Panc1 (cell line): ENCODE results near the gene B4GALNT4. TPM values are rescaled to one million over a fixed set of nuclear protein-coding genes. Genes with fewer than 3 reads are reported as not detected.

Experiments
- ATAC-seq: fragments of 200-7000 bp; cut with Tn5 transposase; 2 replicates; pipeline ENCODE4 v1.9.1; 2020; ENCODE audit warnings: mild to moderate bottlenecking, moderate library complexity
- BruUV-seq: library from RNA; stranded (reverse); fragments of 400-500 nt; replicated peaks from 2 replicates; lab custom pipeline; 2021; lab: Mats Ljungman, UMichigan
- CTCF ChIA-PET: fragments of 300-600 bp; sonication (Branson Sonifier 250); formaldehyde crosslinking; loops from one replicate; lab custom pipeline; 2022; ENCODE audit warnings: antibody characterized with exemption; lab: Charles Lee
- POLR2A ChIA-PET: fragments of 300-600 bp; sonication (Branson Sonifier 250); formaldehyde crosslinking; loops from one replicate; lab custom pipeline; 2022; ENCODE audit warnings: antibody characterized with exemption; lab: Charles Lee
- DNase-seq: peaks from one replicate; pipeline ENCODE4 v3.0.0-alpha.2; 2010; ENCODE audit warnings: low read depth, low spot score
- H3K27ac ChIP-seq: 2 replicates; pipeline ENCODE4 v1.5.1; 2011; ENCODE audit warnings: mild to moderate bottlenecking, low read length, inconsistent platforms
- H3K27me3 ChIP-seq: fragments of 200-500 bp; sonication (Bioruptor generic); 2 replicates; pipeline ENCODE4 v1.6.0; 2014; ENCODE audit warnings: low read length, inconsistent platforms; ENCODE audit not compliant: control insufficient read depth, insufficient read depth
- H3K36me3 ChIP-seq: fragments of 200-500 bp; sonication (Bioruptor generic); 2 replicates; pipeline ENCODE4 v1.5.1; 2014; ENCODE audit warnings: inconsistent platforms, mild to moderate bottlenecking, low read length, moderate library complexity; ENCODE audit not compliant: control insufficient read depth, insufficient read depth
- H3K4me1 ChIP-seq: 2 replicates; pipeline ENCODE4 v1.5.1; 2011; ENCODE audit warnings: inconsistent platforms, mild to moderate bottlenecking, low read length, moderate library complexity; ENCODE audit not compliant: control insufficient read depth, insufficient read depth
- H3K4me3 ChIP-seq, 2 experiments: 2 replicates each; pipeline ENCODE4 v1.5.1; 2011 to 2012; ENCODE audit warnings: low read depth in 2 of 2, low read length in 2 of 2, mild to moderate bottlenecking in 2 of 2, inconsistent platforms in 1 of 2, moderate library complexity in 1 of 2
- H3K9me3 ChIP-seq: fragments of 200-500 bp; sonication (Bioruptor generic); 2 replicates; pipeline ENCODE4 v1.5.1; 2014; ENCODE audit warnings: low read depth, mild to moderate bottlenecking, inconsistent platforms, low read length, moderate library complexity; ENCODE audit not compliant: control insufficient read depth, insufficient read depth
- POLR2AphosphoS5 ChIP-seq: IDR thresholded peaks from 2 replicates; pipeline ENCODE4 v1.6.1; 2012; ENCODE audit warnings: mild to moderate bottlenecking, low read depth, low read length, moderate library complexity
- SIN3A ChIP-seq: IDR thresholded peaks from 2 replicates; pipeline ENCODE4 v1.6.1; 2012; ENCODE audit warnings: low read depth, mild to moderate bottlenecking, low read length, moderate library complexity, borderline replicate concordance; ENCODE audit not compliant: insufficient read depth
- TCF7L2 ChIP-seq: IDR thresholded peaks from 2 replicates; pipeline ENCODE4 v1.6.1; 2011; ENCODE audit warnings: mild to moderate bottlenecking, low read depth, low read length, inconsistent platforms
- in situ Hi-C: cut with HindIII; loops from 2 replicates; pipeline ENCODE4 v1.10.0; 2016; ENCODE audit warnings: low sequenced_read_pairs, low pct_unique_long_range_greater_than_20kb
- intact Hi-C: fragments of 100-400 bp; cut with micrococcal nuclease; formaldehyde crosslinking; loops from one replicate; pipeline ENCODE4 v1.10.0; 2022; ENCODE audit not compliant: unreplicated experiment
- total RNA-seq: library from RNA; stranded (reverse); gene quantifications from one replicate; pipeline ENCODE4 v1.2.1, GENCODE V29; 2021; ENCODE audit not compliant: unreplicated experiment
- TF ChIP-seq, protein P1 (sequence below): fragments of 450-650 bp; IDR thresholded peaks from 2 replicates; pipeline ENCODE4 v1.5.1; 2017; ENCODE audit warnings: mild to moderate bottlenecking
- TF ChIP-seq, protein P2 (sequence below), 2 experiments: IDR thresholded peaks; 2 replicates each; pipeline ENCODE4 v1.6.1; 2011 to 2012; ENCODE audit warnings: low read depth in 2 of 2, control low read depth in 1 of 2, low read length in 1 of 2, mild to moderate bottlenecking in 1 of 2, moderate library complexity in 1 of 2; ENCODE audit not compliant: insufficient read depth in 1 of 2

B4GALNT4 gene
- total RNA-seq, 1 experiment from 2014 or later: 122 TPM

DNA sequence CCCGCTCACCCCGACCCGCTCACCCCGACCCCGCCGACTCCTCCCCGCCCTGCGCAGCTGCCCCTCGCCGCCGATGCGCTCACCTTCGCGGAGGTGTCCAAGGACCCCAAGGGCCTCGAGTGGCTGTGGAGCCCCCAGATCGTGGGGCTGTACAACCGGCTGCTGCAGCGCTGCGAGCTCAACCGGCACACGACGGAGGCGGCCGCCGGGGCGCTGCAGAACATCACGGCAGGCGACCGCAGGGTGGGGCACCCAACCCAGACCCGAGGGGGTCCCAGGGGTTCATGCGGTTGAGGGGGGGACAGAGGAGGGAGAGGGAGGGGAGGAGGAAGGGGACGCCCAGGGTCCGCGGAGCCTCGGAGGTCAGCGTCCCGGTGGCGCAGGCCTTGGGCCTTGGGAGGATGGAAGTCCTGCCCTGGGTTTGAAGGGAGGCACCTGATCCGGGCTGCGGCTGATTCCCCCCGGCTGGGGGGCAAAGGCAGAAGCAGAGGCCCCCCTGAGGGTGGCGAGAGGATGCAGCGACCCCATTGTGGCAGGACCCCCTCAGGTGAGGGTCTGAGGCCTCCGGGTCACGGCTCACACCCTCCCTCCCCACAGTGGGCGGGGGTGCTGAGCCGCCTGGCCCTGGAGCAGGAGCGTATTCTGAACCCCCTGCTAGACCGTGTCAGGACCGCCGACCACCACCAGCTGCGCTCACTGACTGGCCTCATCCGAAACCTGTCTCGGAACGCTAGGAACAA is 33.9 kb downstream of the B4GALNT4 start:
- peaks cover 15% of the 10 kb centered on the region for H3K4me1 ChIP-seq
- ChIA-PET CTCF (no interaction called here), POLR2A (no interaction called here)
- H3K36me3 ChIP-seq: no peaks in the 10 kb centered on the region
- no peak overlapping the region for H3K27ac ChIP-seq
- no TSS peak for BruUV-seq
- no peaks in the 10 kb centered on the region for H3K27me3 ChIP-seq
- TF ChIP-seq SIN3A (no peak), POLR2AphosphoS5 (no peak), TCF7L2 (no peak)
- TF ChIP-seq, protein P1, sequence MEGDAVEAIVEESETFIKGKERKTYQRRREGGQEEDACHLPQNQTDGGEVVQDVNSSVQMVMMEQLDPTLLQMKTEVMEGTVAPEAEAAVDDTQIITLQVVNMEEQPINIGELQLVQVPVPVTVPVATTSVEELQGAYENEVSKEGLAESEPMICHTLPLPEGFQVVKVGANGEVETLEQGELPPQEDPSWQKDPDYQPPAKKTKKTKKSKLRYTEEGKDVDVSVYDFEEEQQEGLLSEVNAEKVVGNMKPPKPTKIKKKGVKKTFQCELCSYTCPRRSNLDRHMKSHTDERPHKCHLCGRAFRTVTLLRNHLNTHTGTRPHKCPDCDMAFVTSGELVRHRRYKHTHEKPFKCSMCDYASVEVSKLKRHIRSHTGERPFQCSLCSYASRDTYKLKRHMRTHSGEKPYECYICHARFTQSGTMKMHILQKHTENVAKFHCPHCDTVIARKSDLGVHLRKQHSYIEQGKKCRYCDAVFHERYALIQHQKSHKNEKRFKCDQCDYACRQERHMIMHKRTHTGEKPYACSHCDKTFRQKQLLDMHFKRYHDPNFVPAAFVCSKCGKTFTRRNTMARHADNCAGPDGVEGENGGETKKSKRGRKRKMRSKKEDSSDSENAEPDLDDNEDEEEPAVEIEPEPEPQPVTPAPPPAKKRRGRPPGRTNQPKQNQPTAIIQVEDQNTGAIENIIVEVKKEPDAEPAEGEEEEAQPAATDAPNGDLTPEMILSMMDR: no peak
- TF ChIP-seq, protein P2, sequence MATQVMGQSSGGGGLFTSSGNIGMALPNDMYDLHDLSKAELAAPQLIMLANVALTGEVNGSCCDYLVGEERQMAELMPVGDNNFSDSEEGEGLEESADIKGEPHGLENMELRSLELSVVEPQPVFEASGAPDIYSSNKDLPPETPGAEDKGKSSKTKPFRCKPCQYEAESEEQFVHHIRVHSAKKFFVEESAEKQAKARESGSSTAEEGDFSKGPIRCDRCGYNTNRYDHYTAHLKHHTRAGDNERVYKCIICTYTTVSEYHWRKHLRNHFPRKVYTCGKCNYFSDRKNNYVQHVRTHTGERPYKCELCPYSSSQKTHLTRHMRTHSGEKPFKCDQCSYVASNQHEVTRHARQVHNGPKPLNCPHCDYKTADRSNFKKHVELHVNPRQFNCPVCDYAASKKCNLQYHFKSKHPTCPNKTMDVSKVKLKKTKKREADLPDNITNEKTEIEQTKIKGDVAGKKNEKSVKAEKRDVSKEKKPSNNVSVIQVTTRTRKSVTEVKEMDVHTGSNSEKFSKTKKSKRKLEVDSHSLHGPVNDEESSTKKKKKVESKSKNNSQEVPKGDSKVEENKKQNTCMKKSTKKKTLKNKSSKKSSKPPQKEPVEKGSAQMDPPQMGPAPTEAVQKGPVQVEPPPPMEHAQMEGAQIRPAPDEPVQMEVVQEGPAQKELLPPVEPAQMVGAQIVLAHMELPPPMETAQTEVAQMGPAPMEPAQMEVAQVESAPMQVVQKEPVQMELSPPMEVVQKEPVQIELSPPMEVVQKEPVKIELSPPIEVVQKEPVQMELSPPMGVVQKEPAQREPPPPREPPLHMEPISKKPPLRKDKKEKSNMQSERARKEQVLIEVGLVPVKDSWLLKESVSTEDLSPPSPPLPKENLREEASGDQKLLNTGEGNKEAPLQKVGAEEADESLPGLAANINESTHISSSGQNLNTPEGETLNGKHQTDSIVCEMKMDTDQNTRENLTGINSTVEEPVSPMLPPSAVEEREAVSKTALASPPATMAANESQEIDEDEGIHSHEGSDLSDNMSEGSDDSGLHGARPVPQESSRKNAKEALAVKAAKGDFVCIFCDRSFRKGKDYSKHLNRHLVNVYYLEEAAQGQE (IDR thresholded peaks at IDR 0.05; ENCODE audit: insufficient read depth in 1 of 2, low read depth in 2 of 2, low read length in 1 of 2): no peak
- intact Hi-C loops (no loop called here), in situ Hi-C loops (no loop called here)
- ATAC-seq (no peak), DNase-seq (no peak)
- no peaks in the 10 kb centered on the region for H3K9me3 ChIP-seq
- H3K4me3 ChIP-seq: no peak overlapping the region

DNA sequence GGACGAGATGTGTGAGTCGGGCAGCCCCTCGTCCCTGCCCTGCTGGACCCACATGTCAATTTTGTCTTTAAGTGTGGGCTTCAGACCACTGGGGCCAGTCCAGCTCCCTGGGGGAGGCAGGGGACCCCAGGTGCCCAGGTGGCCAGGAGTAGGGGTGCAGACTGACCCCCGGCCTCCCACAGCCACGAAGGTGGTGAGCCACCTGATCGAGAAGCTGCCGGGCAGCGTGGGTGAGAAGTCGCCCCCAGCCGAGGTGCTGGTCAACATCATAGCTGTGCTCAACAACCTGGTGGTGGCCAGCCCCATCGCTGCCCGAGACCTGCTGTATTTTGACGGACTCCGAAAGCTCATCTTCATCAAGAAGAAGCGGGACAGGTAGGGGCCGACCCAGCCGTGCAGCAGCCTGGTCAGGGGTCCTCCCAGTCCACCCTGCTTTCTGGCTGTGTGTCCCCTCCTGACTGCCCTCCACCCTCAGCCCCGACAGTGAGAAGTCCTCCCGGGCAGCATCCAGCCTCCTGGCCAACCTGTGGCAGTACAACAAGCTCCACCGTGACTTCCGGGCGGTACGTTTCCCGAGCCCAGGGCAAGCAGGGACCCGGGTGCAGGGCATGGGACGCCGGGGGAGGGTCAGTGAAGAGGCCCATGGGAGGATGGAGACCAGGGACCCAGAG is 34.6 kb downstream of the B4GALNT4 start:
- POLR2A ChIA-PET: no interaction called here
- no peak for ATAC-seq
- CTCF ChIA-PET: interaction anchor here (0.6 kb wide), 2 partner anchors 36 to 113 kb away, joined by 3 read pairs; no protein-coding TSS in a partner anchor
- BruUV-seq: no TSS peak
- no peaks in the 10 kb centered on the region for H3K27me3 ChIP-seq
- intact Hi-C loops: no loop called here
- TF ChIP-seq, protein P1: no peak
- TF ChIP-seq SIN3A (no peak), POLR2AphosphoS5 (no peak; the same call in 1 of the 2 replicates), TCF7L2 (no peak)
- TF ChIP-seq, protein P2 (IDR thresholded peaks at IDR 0.05; ENCODE audit: insufficient read depth in 1 of 2, low read depth in 2 of 2, low read length in 1 of 2): no peak
- H3K4me1 ChIP-seq: peaks cover 15% of the 10 kb centered on the region
- H3K9me3 ChIP-seq: no peaks in the 10 kb centered on the region
- H3K36me3 ChIP-seq: no peaks in the 10 kb centered on the region
- no peak overlapping the region for H3K27ac ChIP-seq
- no peak overlapping the region for H3K4me3 ChIP-seq
- DNase-seq: no peak
- in situ Hi-C loops: no loop called here
